Esophagus (tissue), 2 donors: ENCODE measurements around the gene ROR1. TPM values are rescaled to one million over a fixed set of nuclear protein-coding genes. Genes with fewer than 3 reads are reported as not detected.
"Not testable (repeated sequence)": the region's sequence is repeated elsewhere in the genome, so short reads cannot be mapped to it uniquely, and the experiment has no call there.

Experiments
- H3K27ac ChIP-seq, 2 donors: one replicate each; pipeline ENCODE4 v1.5.1; 2013; ENCODE audit warnings: low read depth in 2 of 2, mild to moderate bottlenecking in 2 of 2, inconsistent platforms in 1 of 2, low read length in 1 of 2, moderate library complexity in 1 of 2
- H3K27me3 ChIP-seq, 2 donors: one replicate each; pipeline ENCODE4 v1.6.1; 2013; ENCODE audit warnings: low read length in 2 of 2, control low read depth in 1 of 2, mild to moderate bottlenecking in 1 of 2; ENCODE audit not compliant: insufficient read depth in 2 of 2, control insufficient read depth in 1 of 2
- H3K36me3 ChIP-seq, 2 donors: one replicate each; pipeline ENCODE4 v1.6.1; 2013; ENCODE audit warnings: low read length in 1 of 2; ENCODE audit not compliant: control insufficient read depth in 2 of 2, insufficient read depth in 2 of 2
- H3K4me1 ChIP-seq, 2 donors: one replicate each; pipeline ENCODE4 v1.6.1; 2013; ENCODE audit warnings: low read length in 1 of 2; ENCODE audit not compliant: control insufficient read depth in 2 of 2, insufficient read depth in 2 of 2
- H3K4me3 ChIP-seq, 2 donors: one replicate each; pipeline ENCODE4 v1.5.1; 2013; ENCODE audit warnings: low read length in 2 of 2, mild to moderate bottlenecking in 2 of 2, low read depth in 1 of 2, moderate library complexity in 1 of 2
- H3K9me3 ChIP-seq, 2 donors: one replicate each; pipeline ENCODE4 v1.6.1; 2013; ENCODE audit warnings: mild to moderate bottlenecking in 2 of 2, low read depth in 1 of 2, low read length in 1 of 2, moderate library complexity in 1 of 2; ENCODE audit not compliant: control insufficient read depth in 2 of 2, insufficient read depth in 1 of 2
- WGBS, 2 donors: extraction: QIAGEN DNeasy Blood & Tissue Kit; methylation state at CpG; one replicate each; pipeline ENCODE4 v1.1.7; 2013; 5-methylcytosine and 5-hydroxymethylcytosine counted together
- polyA plus RNA-seq, 2 donors: library from polyadenylated mRNA; stranded (reverse); fragments of 200-250 nt; gene quantifications; one replicate each; pipeline ENCODE4 v1.2.3, GENCODE V29; 2013
- donor health status: healthy with polysubstance abuse.
- donor health status: Bipolar disorder and iron deficiency.

The ROR1 gene
- polyA plus RNA-seq, 2 donors: 1.1 to 1.9 TPM

DNA sequence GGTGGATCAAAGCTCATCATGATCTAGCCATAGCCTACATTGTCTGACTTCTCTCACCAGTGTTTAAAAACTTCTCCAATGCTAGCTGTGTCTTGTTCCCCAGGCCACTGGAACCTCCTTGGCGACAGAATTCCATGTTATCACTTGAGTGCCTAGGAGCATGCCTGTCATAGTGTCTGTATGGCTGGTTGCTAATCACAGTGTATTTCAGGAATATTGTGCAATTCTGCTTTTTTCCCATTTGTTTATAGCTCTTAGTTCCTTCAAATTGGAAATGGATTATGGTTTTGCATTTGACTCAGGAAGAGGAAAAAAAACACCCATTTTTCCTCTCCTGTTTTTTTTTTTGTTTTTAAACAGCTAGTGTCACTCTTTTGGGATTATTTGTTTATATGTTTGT lies 25.5 kb downstream of the ROR1 start:
- Histone ChIP-seq H3K27me3 (no peaks in the 10 kb centered on the region), H3K27ac (no peak overlapping the region), H3K4me1 (no peaks in the 10 kb centered on the region), H3K4me3 (no peak overlapping the region), H3K36me3 (no peaks in the 10 kb centered on the region), H3K9me3 (no peaks in the 10 kb centered on the region)
- 73 to 74% methylated on average over 1 of the region's 1 CpG for WGBS, 2 donors

- Histone ChIP-seq H3K27ac (no peak overlapping the region), H3K4me1 (no peaks in the 10 kb centered on the region), H3K36me3 (no peaks in the 10 kb centered on the region), H3K4me3 (no peak overlapping the region), H3K9me3 (no peaks in the 10 kb centered on the region), H3K27me3 (no peaks in the 10 kb centered on the region)
- 58 to 61% methylated on average over 3 of the region's 3 CpGs for WGBS, 2 donors
Observed at GRCh38 chr1:63799820-63800219, 26.0 kb downstream of the ROR1 start.

GRCh38 chr1:63802109-63802508 lies 28.3 kb downstream of the ROR1 start:
- Histone ChIP-seq H3K4me1 (peaks cover 0 to 3% of the 10 kb centered on the region in 2 donors), H3K27ac (no peak overlapping the region), H3K9me3 (no peaks in the 10 kb centered on the region), H3K4me3 (no peak overlapping the region), H3K27me3 (no peaks in the 10 kb centered on the region), H3K36me3 (no peaks in the 10 kb centered on the region)
- WGBS, 2 donors: 80 to 84% methylated on average over 3 of the region's 3 CpGs

DNA sequence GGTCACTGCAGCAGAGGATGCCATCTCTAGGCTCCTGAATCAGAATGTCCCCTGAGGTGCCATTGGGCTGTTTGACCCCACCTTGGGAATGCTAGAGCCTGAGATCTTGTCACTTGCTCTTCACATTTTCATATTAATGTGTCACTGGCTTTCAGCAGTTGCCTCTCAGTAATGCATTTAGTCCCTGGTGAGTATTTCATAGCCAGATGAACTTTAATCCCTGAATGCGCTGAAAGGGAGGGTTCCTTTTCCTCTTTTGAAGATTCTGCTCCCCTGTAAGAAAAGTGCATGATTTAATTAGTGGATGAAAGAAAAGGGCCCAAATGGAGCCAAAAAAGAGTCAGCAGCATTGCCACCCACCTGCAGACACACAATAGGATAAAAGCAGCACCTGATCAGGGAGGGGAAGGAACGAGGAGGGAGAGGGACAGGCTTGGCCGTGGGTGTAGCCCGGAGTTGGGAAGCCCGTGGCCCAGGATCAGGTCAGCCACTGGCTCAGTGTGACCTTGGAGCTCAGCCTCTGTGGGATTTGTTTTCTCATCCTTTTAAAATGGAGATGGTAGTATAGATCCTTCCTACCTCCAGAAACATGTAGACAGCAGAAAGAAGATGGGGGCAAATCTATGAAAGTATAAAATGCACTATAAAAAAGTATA lies 31.1 kb downstream of the ROR1 start:
- H3K27ac ChIP-seq: no peak overlapping the region
- no peaks in the 10 kb centered on the region for H3K36me3 ChIP-seq
- H3K27me3 ChIP-seq: no peaks in the 10 kb centered on the region
- peaks cover 0 to 2% of the 10 kb centered on the region in 2 donors for H3K9me3 ChIP-seq
- H3K4me3 ChIP-seq: no peak overlapping the region
- H3K4me1 ChIP-seq: peaks cover 0 to 3% of the 10 kb centered on the region in 2 donors
- WGBS, 2 donors: 35 to 45% methylated on average over 5 of the region's 5 CpGs

DNA sequence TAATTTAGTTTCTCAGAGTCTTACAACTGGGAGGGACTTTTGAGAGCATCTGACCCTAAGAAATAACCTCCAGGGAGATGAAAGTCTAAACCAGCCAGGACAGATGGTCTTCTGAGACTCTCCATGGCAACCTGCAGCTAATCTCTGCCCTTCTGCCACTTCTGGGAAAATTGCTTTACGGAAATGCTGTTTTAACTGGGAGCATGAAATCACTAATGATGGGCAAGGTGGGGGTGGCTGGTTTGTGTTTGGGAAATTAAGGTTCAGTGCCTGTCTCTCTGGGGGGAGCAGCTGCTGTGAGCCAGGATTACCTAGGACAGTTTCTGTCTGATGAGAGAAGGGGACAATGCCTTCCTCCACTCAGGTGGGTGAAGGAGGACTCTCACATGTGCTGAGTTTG lies 33.2 kb downstream of the ROR1 start:
- Histone ChIP-seq H3K4me3 (no peak overlapping the region), H3K9me3 (peaks cover 0 to 2% of the 10 kb centered on the region in 2 donors), H3K27ac (no peak overlapping the region), H3K27me3 (no peaks in the 10 kb centered on the region), H3K36me3 (no peaks in the 10 kb centered on the region), H3K4me1 (peaks cover 0 to 3% of the 10 kb centered on the region in 2 donors)
- 75 to 85% methylated on average over 1 of the region's 1 CpG for WGBS, 2 donors

- H3K4me3 ChIP-seq: no peak overlapping the region
- H3K9me3 ChIP-seq: peaks cover 0 to 2% of the 10 kb centered on the region in 2 donors
- H3K4me1 ChIP-seq: peaks cover 0 to 2% of the 10 kb centered on the region in 2 donors
- WGBS, 2 donors: 67 to 70% methylated on average over 3 of the region's 3 CpGs
- H3K27me3 ChIP-seq: no peaks in the 10 kb centered on the region
- H3K36me3 ChIP-seq: no peaks in the 10 kb centered on the region
- no peak overlapping the region for H3K27ac ChIP-seq
Observed at GRCh38 chr1:63810936-63811469, 37.2 kb downstream of the ROR1 start.

DNA sequence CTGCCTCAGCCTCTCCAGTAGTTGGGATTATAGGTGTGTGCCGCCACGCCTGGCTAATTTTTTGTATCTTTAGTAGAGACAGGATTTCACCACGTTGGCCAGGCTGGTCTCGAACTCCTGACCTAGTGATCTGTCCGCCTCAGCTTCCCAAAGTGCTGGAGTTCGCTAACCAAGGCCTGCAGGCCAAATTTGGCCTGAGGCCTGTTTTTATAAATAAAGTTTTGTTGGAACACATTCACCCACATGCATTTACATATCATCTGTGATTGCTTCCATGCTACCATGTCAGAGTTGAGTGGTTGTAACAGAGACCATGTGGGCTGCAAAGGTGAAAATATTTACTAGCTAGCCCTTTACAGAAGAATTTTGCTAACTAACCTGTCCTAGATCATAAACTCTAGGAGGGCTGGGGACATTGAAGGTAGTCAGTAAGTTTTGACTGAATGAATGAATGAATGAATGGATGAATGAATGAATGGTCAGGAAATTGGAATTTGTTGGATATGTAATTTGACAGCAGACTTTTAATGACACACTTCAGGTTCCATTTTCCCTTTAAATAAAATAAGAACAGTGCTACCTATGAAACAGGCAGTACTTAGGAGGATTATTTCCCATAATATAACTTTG lies 38.4 kb downstream of the ROR1 start:
- Histone ChIP-seq H3K4me1 (peaks cover 0 to 2% of the 10 kb centered on the region in 2 donors), H3K27me3 (no peaks in the 10 kb centered on the region)
- WGBS, 2 donors: 93 to 94% methylated on average over 6 of the region's 6 CpGs

GRCh38 chr1:63813829-63814277 lies 40.0 kb downstream of the ROR1 start:
- Histone ChIP-seq H3K4me3 (no peak overlapping the region), H3K4me1 (peaks cover 0 to 2% of the 10 kb centered on the region in 2 donors), H3K27ac (no peak overlapping the region)

More for the DNA sequence above, 38.4 kb downstream of the ROR1 start:
- Histone ChIP-seq H3K36me3 (no peaks in the 10 kb centered on the region), H3K4me3 (no peak overlapping the region), H3K27ac (no peak overlapping the region), H3K9me3 (peaks cover 0 to 2% of the 10 kb centered on the region in 2 donors)

GRCh38 chr1:63816217-63816815 lies 42.5 kb downstream of the ROR1 start:
- H3K36me3 ChIP-seq, H3K27me3 ChIP-seq, H3K4me1 ChIP-seq, H3K9me3 ChIP-seq, H3K4me3 ChIP-seq, H3K27ac ChIP-seq: not testable (repeated sequence)
- 87 to 89% methylated on average over 5 of the region's 5 CpGs for WGBS, 2 donors

More at GRCh38 chr1:63813829-63814277, 40.0 kb downstream of the ROR1 start:
- Histone ChIP-seq H3K27me3 (no peaks in the 10 kb centered on the region), H3K9me3 (no peaks in the 10 kb centered on the region), H3K36me3 (no peaks in the 10 kb centered on the region)
- WGBS, 2 donors: 17 to 43% methylated on average over 3 of the region's 3 CpGs
